Liver (tissue), 3 donors: ENCODE measurements around the gene ZNF467.

ENCODE experiments used
- CTCF ChIP-seq: fragments of 150-350 bp; IDR thresholded peaks from 2 replicates; pipeline ENCODE4 v1.5.1; 2017; ENCODE audit warnings: improper control_type of control experiment, low read depth, low read length; ENCODE audit not compliant: missing input control
- GABPA ChIP-seq, 2 donors: IDR thresholded peaks in 1 of 2; conservative IDR thresholded peaks in 1 of 2; 2 replicates each; pipeline ENCODE4 v1.6.1; 2016; ENCODE audit warnings: antibody characterized with exemption in 2 of 2, mild to moderate bottlenecking in 1 of 2, moderate library complexity in 1 of 2
- HNF4G ChIP-seq: IDR thresholded peaks from 2 replicates; pipeline ENCODE4 v1.6.1; 2016; ENCODE audit warnings: antibody characterized with exemption
- RAD21 ChIP-seq, 2 donors: IDR thresholded peaks; 2 replicates each; pipeline ENCODE4 v1.6.1; 2016; ENCODE audit warnings: antibody characterized with exemption in 2 of 2, mild to moderate bottlenecking in 2 of 2
- SP1 ChIP-seq: IDR thresholded peaks from 2 replicates; pipeline ENCODE4 v1.6.1; 2018; ENCODE audit warnings: antibody characterized with exemption, mild to moderate bottlenecking
- YY1 ChIP-seq: IDR thresholded peaks from 2 replicates; pipeline ENCODE4 v1.6.1; 2016; ENCODE audit warnings: antibody characterized with exemption, mild to moderate bottlenecking
- TF ChIP-seq, protein P1 (sequence below): IDR thresholded peaks from 2 replicates; pipeline ENCODE4 v1.6.1; 2016; ENCODE audit warnings: antibody characterized with exemption, mild to moderate bottlenecking
- donor health status: healthy.
- donor health status: healthy.

DNA sequence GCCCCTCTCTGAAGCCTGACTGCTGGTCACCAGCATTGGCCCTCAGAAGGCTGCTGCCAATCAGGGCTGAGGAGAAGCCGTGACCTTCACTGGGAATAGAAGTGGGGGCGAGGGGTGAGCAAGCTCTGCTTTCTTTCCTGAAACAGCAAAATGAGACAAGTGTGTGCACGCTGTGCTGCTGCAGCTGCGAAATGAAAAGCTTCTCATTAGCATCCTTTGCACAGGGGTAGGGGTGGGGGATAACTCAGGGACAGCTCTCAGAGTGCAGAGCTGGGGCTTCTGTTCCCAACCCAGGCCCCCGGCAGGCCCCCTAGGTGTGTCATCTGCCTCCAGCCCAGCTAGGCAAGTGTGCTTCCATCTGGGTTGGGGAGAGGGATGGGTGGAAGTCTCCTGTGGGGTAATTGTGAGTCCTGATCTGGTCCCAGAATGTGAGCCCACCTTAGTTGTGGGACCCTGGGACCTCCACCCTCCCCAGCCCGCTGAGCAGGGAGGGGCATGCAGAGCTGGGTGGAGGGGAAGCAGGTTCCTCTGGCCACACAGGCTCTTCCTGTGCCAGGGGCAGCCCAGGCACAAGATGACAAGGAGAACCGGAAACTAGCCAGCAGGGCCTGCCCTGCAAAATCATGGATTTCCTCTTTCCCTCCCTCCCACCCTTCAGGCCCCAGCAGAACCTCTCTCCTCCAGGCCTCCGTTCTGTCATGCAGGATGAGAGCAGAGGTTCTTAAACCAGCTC, 22.2 kb downstream of the ZNF467 start:
- no peak for TF ChIP-seq CTCF
- TF ChIP-seq GABPA (IDR thresholded peaks at IDR 0.05 in 1 of 2, conservative IDR thresholded peaks at IDR 0.05 in 1 of 2): no peak
- TF ChIP-seq SP1: no peak
- TF ChIP-seq, protein P1, sequence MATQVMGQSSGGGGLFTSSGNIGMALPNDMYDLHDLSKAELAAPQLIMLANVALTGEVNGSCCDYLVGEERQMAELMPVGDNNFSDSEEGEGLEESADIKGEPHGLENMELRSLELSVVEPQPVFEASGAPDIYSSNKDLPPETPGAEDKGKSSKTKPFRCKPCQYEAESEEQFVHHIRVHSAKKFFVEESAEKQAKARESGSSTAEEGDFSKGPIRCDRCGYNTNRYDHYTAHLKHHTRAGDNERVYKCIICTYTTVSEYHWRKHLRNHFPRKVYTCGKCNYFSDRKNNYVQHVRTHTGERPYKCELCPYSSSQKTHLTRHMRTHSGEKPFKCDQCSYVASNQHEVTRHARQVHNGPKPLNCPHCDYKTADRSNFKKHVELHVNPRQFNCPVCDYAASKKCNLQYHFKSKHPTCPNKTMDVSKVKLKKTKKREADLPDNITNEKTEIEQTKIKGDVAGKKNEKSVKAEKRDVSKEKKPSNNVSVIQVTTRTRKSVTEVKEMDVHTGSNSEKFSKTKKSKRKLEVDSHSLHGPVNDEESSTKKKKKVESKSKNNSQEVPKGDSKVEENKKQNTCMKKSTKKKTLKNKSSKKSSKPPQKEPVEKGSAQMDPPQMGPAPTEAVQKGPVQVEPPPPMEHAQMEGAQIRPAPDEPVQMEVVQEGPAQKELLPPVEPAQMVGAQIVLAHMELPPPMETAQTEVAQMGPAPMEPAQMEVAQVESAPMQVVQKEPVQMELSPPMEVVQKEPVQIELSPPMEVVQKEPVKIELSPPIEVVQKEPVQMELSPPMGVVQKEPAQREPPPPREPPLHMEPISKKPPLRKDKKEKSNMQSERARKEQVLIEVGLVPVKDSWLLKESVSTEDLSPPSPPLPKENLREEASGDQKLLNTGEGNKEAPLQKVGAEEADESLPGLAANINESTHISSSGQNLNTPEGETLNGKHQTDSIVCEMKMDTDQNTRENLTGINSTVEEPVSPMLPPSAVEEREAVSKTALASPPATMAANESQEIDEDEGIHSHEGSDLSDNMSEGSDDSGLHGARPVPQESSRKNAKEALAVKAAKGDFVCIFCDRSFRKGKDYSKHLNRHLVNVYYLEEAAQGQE: no peak
- TF ChIP-seq RAD21 (IDR thresholded peaks at IDR 0.05): no peak
- no peak for TF ChIP-seq HNF4G
- no peak for TF ChIP-seq YY1
